GM21447 (cell line): Measurements from ENCODE around the gene TBL1X.
"Not testable (repeated sequence)": the region's sequence is repeated elsewhere in the genome, so short reads cannot be mapped to it uniquely, and the experiment has no call there.

Experiments used
- ATAC-seq: cut with Tn5 transposase; IDR thresholded peaks from one replicate; pipeline ENCODE4 v1.9.1; 2021; ENCODE audit not compliant: unreplicated experiment

Gene TBL1X

DNA sequence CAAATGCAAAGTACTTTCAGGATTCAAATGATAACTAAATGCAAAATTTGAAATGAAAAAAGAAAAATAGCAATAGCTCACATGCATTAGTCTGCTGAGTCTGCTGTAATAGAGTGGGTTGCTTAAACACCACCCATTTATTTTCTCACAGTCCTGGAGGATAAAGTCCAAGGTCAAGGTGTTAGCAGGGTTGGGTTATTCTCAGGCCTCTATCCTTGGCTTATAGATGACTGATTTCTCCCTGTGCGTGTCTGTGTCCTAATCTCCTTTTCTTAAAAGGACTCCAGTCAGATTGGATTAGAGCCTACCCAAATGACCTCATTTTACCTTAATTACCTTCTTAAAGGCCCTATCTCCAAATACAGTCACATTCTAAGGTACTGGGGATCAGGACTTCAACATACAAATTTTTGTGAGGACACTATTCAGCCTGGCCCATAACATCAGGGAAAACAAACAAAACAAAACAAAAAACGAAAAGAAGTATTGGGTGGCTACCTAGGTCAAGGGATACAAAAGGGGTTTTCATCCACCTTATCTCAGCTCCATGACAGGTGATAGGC lies 6.3 kb upstream of the TBL1X start:
- no peak for ATAC-seq

DNA sequence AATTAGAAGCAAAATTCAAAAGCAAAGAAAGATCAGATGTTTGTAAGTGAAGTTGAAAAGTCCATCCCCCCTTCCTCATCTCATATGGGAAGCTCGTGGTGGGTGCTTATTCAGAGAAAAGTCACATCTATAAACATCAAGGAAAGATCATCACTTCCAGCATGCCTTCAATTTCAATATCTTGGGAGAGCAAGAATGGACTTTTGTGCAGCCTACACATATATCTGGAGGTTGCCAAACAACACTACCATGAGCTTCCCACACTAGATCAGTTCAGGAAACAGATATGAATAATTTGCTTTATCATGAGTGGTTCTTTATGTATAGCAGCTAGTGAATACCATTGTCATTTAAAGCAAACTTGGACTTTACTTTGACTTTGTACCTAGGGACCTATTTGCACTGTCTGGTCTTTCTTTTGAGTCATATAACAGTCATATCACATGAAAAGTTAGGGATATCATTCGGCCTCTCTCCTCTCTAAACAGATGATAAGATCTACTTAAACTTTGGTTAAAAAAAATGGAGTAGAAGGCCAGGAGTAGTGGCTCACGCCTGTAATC lies 5.6 kb upstream of the TBL1X start:
- ATAC-seq = no peak

DNA sequence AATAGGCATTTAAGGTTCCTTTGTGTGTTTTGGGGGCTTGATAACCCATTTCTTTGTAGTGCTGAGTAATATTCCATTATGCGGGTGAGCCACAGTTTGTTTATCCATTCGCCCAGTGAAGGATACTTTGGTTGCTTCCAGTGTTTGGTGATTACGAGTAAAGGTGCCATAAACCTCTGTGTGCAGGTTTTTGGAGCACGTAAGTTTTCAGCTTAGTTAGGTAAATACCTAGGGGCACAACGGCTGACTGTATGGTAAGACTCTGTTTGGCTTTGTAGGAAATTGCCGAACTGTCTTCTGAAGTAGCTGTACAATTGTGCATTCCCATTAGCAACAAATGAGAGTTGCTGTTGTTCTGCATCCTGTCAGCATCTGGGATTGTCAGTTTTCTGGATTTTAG lies 3.8 kb upstream of the TBL1X start:
- no peak for ATAC-seq

DNA sequence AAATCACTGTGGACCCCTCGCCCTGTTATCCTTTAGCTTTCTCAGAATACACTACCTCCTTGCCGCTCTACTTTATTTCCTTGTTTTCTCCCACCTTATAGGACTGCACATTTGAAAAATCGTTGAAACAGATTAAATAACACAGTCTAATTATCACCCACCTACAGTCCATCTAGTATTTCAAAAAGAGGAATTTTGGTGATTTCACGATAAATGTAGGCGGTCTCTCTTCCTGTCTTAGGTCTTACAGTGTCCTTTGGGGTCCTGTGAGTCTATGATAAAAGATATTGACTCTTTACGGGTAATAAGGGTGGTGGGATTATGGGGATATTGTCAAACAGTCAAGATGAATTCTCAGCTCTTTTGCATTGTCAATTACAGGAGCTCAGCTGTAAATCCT lies 2.4 kb upstream of the TBL1X start:
- ATAC-seq = peak; percentile 3

DNA sequence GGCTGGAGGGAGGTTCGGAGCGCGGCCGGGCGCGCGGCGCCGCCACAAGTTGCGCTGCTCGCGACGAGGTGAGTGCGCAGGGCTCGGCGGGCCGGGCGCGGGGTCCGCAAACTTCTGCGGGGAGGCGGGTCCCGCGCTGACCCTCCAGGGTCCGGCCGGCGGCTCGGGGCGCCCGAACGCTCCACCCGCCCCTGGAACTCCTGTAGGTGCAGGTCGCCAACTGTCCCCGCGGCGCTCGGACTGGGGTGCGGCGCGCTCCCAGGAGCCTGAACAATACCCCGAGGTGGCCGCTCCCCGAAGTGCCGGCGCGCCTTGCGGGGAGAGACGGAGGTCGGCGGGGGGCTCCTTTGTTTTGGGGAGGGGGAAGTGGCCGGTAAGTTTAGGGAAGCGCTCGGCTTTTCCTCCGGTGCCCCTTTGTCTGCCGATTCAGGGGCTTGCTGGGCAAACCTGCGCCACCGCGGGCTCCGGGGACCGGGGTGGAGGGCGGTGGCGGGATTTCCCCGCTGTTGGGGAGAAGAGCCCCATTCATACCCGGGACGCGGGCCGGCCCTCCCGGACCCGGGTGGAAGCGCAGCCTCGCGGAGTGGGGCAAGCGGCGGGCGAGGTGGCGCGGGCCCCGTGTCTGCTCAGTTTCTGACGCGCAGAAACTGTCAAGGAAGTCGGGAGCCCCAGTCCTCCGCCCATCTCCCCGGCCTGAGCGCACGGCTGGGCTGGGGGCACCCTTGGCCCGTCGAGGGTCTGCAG lies 694 bp downstream of the TBL1X start:
- ATAC-seq = peak; percentile 16

DNA sequence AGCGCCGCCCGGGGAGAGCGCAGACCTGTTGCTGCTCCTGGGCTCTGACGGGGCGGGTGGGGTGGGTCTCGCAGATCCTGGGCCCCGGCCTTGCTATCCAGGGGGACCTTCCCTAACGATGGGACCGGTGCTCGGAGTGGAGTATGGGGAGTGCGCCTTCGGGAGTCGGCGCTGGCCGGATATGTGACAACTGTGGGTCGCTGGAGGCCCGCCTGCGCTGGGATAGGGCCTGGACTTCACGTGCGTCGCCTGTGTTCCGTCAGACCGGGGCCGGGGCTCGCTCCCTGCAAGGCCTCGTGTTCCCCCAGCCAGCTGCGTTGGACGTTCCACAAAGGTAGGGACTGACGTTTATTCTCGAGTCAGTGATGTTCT lies 1.3 kb downstream of the TBL1X start:
- ATAC-seq = peak; percentile 4

DNA sequence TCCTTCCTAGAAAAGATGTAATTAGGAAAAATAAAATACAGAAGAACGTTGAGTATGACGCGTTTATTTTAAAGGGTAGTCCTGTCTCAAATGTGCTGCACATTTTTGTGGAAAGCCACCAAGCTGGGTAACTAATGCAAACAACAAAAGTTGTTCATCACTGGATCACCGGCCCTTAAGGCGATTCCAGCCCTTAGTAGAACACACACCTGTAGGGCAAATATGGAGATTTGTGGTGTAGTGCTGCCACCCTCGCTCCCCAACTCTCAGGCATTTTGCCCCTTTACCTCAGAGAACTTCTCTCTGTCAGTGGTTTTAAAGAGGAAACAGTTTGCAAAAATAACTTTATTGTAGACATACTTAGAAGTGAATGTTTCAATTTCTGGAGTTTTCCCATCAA lies 1.9 kb downstream of the TBL1X start:
- no peak for ATAC-seq

DNA sequence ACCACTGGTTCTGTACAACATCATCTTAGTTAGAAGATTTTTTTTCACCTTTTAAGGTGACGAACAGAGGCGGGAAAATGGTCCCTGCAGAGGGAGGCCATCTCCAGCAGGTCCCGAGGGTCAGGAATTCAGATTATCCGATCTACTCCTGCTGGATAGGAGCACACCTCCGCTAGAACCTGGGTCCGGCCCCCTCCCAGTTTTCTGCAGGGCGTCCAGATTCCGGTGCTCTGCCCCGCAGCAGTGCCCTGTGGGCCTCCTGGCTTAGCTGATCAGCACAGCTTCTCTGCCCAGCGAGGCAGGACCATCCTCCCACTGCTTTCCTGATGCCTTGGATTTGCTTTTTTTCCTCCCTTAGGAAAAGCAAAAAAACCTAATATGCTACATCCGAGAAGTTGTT lies 2.3 kb downstream of the TBL1X start:
- ATAC-seq = no peak

DNA sequence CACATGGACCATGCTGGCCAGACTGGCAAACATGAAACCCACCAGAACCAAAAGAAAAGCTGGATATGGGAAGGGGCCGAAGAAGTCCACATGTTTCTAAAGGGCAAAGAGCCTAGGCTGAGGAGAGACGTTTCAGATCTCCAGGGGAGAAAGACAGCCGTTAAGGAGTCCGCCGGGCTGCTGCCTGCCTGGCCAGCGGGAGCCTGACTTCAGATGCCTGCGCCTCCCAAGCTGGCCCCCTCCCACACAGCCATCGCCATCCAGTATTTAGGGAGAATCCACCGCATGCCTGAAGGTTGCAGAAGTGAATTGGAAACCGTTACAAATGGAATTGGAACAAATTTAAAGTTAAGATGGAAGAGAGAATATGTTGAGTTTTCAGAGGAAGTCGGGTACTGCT lies 2.9 kb downstream of the TBL1X start:
- ATAC-seq = no peak

DNA sequence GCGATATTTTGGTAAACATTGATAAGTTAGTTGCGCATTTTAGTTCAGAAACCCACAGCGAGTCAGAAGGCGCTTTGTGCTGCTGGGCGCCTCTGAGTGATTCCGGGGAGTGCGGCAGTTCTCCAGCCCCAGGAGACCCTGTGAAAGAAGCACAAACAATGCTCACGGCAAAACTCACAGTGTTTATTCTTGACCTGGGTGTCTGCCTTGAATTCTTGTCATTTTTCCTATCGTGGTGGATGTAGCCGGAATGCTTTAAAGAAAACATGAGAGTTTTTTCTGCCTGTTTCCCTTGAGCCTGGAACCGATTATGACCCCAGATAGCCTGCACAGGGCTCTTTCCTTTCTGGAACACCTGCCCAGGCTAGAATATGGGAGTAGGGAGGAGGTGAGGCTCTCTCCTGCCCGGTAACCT lies 6.7 kb downstream of the TBL1X start:
- ATAC-seq = no peak

DNA sequence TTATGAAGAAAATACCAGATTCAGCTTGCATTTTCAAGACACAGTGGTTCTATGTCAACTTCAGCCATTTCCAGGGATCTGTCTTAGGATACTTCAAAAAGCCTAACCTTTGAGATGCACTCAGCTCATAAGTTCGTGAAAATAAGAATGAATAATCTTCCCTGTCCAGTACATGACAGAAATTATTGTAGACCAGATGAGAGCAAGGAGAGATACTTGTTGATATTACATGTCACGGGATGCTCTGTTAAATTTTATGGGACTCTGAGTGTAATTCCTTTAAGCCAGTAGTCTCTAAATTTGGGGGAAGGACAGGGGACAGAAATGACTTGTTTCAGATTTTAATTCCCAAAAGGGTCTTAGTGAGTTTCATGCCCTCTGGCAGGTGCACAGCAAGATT lies 8.8 kb downstream of the TBL1X start:
- no peak for ATAC-seq

DNA sequence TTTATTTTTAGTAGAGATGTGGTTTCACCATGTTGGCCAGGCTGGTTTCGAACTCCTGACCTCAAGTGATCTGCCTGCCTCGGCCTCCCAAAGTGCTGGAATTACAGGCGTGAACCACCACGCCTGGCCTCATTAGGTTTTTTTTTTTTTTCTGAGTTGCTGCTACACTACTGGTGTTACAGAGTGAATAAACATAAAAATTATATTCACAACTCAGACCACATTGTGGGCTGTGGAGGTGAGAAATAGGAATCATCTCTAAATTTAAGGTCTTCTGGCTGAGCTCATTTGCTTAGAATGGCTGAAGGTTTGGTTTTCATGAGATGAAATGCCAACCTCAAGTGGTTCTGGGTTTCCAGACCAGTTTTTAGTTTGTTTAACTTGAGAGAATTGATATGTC lies 10.6 kb downstream of the TBL1X start:
- ATAC-seq = not testable (repeated sequence)

DNA sequence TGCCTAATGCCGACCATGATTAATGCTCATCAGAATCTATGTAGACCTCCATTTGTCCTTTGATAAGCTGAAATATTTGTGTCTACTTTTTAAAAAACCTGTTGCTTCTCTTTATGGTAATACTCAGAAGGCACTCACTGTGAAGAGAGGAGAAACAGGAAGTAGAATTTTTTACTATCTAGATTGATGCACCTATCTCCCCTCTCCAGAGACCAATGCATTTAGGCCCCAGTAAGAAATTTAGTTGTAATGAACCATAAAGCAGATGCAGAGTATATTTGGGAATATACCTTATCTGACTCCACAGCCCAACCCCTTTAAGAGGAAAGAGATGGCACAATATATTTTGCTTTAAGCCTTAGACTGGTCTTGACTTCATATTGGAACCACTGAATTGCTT lies 11.1 kb downstream of the TBL1X start:
- no peak for ATAC-seq

DNA sequence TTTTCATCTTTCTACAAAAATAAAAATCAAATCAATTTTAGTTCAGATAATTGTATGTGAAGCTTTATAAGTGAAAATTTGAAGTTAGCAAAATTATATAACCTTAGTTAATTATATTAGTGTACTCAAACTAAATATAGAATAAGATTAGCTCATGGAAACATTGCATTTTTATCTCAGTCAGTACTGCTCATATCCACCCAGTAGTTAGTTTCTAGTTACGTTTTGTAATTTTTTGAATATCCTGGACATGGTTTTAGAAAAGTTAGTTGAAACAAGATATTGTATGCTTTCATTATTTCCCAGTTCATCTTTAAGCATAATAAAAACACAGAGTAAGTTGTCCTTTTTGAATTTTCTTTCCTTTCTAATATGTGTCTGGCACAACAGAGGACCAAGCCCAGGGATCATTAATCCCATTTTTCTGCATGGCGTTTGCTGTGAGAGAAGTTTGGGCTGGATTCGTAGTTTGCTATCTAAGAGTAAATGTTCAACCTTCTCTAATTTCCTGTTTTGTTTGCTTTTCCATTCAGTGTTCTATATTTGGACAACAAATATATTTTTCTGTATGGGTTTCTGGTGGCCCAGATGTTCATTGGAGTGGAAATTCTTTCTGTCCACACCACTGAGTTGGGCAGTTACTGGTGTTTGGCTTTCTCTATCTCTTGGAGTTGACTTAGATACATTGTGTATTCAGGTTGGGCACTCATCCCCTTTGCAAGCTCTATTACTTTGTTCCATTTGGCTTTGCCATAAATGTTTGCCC lies 12.1 kb downstream of the TBL1X start:
- ATAC-seq = no peak

DNA sequence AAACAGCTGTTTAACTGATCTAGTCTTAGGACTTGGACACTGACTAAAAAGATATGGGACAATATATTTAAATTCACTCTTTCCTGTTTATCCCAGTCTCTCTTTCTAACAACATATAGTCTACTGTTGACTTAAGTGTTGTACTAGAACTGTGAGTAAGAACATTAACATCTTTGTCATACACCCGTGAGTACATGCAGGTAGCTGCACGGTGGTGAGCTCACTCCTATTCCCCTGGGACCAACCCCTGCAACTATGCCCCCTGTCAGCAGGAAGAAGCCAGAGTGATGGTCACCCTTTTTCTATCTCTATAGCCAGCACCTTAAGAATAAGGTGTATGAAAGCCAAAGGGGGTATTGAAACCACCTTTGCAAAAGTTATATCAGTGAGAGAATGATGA lies 17.6 kb downstream of the TBL1X start:
- ATAC-seq = no peak

DNA sequence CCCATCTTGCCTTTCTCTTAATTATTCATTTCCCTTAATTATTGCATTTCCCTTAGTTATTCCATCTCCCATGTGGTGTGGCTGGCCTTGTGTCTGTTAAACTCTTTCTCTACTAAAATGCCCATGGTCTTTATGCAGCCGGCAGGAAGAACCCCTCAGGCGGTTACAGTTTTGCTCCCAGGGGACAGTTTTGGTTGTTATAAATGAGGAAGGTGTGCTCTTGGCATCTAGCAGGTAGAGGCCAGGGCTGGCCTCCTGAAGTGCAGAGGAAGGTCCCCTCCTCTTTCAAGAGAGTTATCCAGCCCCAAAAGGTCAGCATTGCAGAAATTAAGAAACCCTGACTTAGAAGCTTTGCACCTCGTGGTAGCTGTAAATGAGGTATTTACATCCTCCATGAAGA lies 18.0 kb downstream of the TBL1X start:
- no peak for ATAC-seq

DNA sequence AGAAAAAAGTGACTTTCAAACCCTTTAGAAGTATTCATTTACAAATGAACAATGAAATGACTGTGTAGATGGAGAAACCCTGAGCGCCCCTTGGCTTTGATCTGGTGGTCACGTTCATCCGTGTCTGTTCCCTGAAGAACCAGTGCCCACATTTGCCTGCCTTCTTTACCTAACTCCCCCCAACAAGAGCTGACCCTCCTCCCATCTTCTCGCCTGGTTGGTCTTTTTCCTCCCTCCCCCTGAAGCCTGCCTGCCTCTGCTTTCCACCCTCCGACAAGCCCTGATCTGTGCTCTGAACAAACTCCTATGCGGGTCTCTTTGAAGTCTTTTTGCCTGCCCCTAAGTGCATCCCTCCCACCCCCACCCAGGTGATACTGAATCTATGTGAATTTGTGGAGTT lies 18.5 kb downstream of the TBL1X start:
- ATAC-seq = no peak

DNA sequence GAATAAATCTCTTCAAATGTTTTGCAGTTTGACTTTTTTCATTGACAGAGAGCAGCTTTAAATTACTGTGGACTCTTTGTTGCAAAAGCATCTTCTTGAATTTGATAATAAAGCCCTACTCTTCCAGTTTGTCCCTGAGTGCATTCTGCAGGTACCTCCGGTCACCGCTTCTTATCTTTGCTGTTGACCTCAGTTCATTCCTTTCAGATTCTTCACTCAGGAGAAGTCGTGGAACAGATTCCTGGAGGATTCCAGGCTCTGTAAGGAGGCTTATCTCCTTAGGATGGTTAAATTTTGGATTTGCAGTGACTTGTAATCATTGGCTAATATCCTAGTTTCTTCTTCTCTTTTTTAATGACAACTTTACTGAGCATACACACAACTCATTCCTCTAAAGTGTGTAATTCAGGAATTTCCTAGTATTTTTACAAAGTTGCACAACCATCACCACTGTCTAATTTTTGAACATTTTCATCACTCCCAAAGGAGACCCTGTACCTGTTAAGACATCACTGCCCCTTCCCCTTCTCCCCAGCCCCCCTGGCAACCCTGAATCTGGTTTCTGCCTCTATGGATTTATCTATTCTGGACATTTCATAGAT lies 22.0 kb downstream of the TBL1X start:
- ATAC-seq = no peak

DNA sequence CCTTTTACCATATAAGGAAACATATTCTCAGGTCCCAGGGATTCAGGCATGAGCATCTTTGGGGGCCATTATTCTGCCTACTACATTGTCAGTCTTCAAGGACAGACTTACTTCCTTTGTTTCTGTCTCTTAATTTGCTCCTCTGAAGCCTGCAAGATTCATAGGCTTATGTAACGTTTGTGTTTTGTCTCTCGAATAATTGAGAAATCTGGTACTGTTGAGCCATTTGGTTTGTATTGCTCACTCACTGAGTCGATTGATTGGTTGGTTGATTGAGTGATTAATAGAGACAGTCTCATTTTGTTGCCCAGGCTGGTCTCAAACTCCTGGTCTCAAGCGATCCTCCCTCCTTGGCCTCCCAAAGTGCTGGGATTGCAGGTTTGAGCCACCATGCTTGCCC lies 23.7 kb downstream of the TBL1X start:
- no peak for ATAC-seq

DNA sequence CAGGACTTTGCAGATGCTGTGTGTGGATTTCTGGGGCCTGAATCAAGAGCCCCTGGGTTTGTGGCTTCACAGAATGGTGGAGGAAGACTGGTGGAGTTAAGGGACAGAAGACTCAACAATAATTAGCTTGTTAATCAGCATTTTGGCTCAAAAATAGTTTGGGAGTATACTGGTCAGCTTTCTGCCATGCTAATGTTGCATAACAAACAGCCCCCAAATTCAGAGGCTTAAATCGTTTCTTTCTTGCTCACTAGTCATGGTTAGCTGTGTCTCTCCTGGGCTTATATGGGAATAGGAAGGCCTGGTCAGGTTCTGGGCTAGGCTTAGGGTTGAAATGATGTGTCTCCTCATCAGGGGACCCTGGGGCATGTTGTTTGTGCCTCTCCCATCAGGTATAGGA lies 24.4 kb downstream of the TBL1X start:
- no peak for ATAC-seq

DNA sequence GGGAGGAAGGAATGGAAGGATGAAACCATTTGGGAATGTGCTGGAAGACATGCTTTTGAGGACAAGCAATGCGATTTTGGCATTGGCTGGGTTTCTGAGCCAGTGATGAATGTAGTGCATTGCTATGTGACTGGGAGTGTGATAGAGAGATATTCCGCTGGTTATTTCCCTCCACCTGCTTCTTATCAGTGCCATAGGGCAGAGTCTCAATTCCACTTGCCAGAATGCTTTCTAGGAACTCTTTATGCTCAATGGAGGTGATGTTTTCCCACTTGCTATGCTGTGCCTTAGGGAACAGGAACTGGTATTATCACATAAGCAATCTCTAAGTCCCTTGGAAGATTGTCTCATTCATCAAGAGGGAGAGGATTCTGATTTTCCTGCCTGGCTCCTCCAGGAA lies 28.0 kb downstream of the TBL1X start:
- ATAC-seq = no peak

DNA sequence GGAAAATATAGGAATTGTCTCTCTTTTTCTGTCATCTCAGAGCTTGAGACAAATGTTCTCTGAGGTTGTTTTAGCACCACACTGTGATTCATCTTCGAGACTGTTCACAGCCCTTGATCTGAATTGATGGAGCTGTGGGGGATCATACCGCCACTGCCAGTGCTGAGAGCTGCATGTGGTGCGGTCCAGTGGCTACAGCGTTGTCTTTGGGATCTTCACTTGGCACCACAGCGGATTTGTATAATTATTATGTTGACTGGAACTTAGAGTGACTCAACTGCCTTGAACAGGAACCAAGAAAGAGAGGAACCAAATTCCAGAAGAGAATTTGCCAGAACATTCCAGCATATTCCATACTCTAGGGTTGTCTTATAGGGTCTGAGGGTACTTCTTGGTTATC lies 29.1 kb downstream of the TBL1X start:
- no peak for ATAC-seq
